Esophagus muscularis mucosa (tissue), 4 donors: ENCODE data around the gene PPP2R3A. TPM values are rescaled to one million over a fixed set of nuclear protein-coding genes. Genes with fewer than 3 reads are reported as not detected.

ENCODE experiments used
- DNase-seq: peaks from one replicate; pipeline ENCODE4 v3.0.0-alpha.2; 2017; ENCODE audit errors: extremely low spot score
- H3K27ac ChIP-seq, 4 donors: fragments of 200-600 bp; sonication (generic); replicated peaks in 1 of 4; 1 replicate in 3 of 4; 2 replicates in 1 of 4; pipeline ENCODE4 v1.5.1; 2016 to 2019; ENCODE audit warnings: mild to moderate bottlenecking in 1 of 4
- H3K27me3 ChIP-seq, 4 donors: fragments of 200-600 bp; sonication (generic); one replicate each; pipeline versions ENCODE4 v1.5.1 to v1.6.0; 2016 to 2019
- H3K36me3 ChIP-seq, 4 donors: fragments of 200-600 bp; sonication (generic); one replicate each; pipeline ENCODE4 v1.5.1; 2016 to 2019
- H3K4me1 ChIP-seq, 4 donors: fragments of 200-600 bp; sonication (generic); one replicate each; pipeline ENCODE4 v1.5.1; 2016 to 2019
- H3K4me3 ChIP-seq, 4 donors: fragments of 200-600 bp; sonication (generic); 1 replicate in 2 of 4; 2 replicates in 2 of 4; pipeline ENCODE4 v1.5.1; 2016 to 2019; ENCODE audit warnings: mild to moderate bottlenecking in 4 of 4, moderate library complexity in 1 of 4
- H3K9me3 ChIP-seq, 4 donors: fragments of 200-600 bp; sonication (generic); 1 replicate in 3 of 4; 2 replicates in 1 of 4; pipeline ENCODE4 v1.5.1; 2016 to 2019
- EP300 ChIP-seq: sonication (generic); formaldehyde crosslinking; IDR thresholded peaks from one replicate; pipeline ENCODE4 v1.6.1; 2017; ENCODE audit warnings: antibody characterized with exemption
- POLR2A ChIP-seq: fragments of 450-650 bp; IDR thresholded peaks from one replicate; pipeline ENCODE4 v1.6.1; 2017; ENCODE audit warnings: antibody characterized with exemption, moderate library complexity, mild to moderate bottlenecking, low read depth
- POLR2AphosphoS5 ChIP-seq, 2 donors: sonication (generic); formaldehyde crosslinking; IDR thresholded peaks; one replicate each; pipeline ENCODE4 v1.6.1; 2017; ENCODE audit warnings: antibody characterized with exemption in 2 of 2
- WGBS: methylation state at CpG from one replicate; pipeline ENCODE4 v1.1.5; 2018; 5-methylcytosine and 5-hydroxymethylcytosine counted together
- intact Hi-C: fragments of 100-400 bp; cut with DNase I; formaldehyde crosslinking; loops from one replicate; pipeline ENCODE4 v1.15.1; 2023
- total RNA-seq, 4 donors: library from RNA; depleted of rRNA; stranded (reverse); fragments of >200 nt; gene quantifications; one replicate each; pipeline versions ENCODE4 v1.1.0 to v1.2.1, GENCODE V29; 2016
- TF ChIP-seq, protein P1 (sequence below), 3 experiments: fragments of 200-600 bp in 2 of 3; fragments of 450-650 bp in 1 of 3; sonication (generic) in 2 of 3; IDR thresholded peaks; one replicate each; pipeline ENCODE4 v1.5.1; 2017 to 2019; ENCODE audit warnings: antibody characterized with exemption in 3 of 3, mild to moderate bottlenecking in 2 of 3, moderate library complexity in 1 of 3

The PPP2R3A gene
- total RNA-seq, 4 donors from 2014 or later = 19.4 to 28.9 (median 26.3) TPM

- Histone ChIP-seq H3K36me3 (peaks cover 0 to 8% (median 0%) of the 10 kb centered on the region in 4 donors), H3K4me1 (peaks cover 26 to 36% (median 28%) of the 10 kb centered on the region in 4 donors), H3K4me3 (no peak overlapping the region), H3K27ac (peak overlapping the region; percentile 68 to 82 (median 77)), H3K9me3 (no peaks in the 10 kb centered on the region), H3K27me3 (no peaks in the 10 kb centered on the region)
- 25% methylated on average over 9 of the region's 9 CpGs for WGBS
- intact Hi-C loops = no loop called here
- TF ChIP-seq, protein P1, sequence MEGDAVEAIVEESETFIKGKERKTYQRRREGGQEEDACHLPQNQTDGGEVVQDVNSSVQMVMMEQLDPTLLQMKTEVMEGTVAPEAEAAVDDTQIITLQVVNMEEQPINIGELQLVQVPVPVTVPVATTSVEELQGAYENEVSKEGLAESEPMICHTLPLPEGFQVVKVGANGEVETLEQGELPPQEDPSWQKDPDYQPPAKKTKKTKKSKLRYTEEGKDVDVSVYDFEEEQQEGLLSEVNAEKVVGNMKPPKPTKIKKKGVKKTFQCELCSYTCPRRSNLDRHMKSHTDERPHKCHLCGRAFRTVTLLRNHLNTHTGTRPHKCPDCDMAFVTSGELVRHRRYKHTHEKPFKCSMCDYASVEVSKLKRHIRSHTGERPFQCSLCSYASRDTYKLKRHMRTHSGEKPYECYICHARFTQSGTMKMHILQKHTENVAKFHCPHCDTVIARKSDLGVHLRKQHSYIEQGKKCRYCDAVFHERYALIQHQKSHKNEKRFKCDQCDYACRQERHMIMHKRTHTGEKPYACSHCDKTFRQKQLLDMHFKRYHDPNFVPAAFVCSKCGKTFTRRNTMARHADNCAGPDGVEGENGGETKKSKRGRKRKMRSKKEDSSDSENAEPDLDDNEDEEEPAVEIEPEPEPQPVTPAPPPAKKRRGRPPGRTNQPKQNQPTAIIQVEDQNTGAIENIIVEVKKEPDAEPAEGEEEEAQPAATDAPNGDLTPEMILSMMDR (IDR thresholded peaks at IDR 0.05) = peak in 1 of 3 experiments; percentile 27
- TF ChIP-seq POLR2AphosphoS5 (IDR thresholded peaks at IDR 0.05) = peak in 1 of 2 donors; percentile 20
- TF ChIP-seq POLR2A = no peak
- no peak for DNase-seq
Measured at GRCh38 chr3:136070953-136071949, 105.7 kb downstream of the PPP2R3A start.

GRCh38 chr3:136074546-136075170, 109.1 kb downstream of the PPP2R3A start:
- Histone ChIP-seq H3K27ac (no peak overlapping the region), H3K4me1 (peaks cover 26 to 35% (median 28%) of the 10 kb centered on the region in 4 donors), H3K36me3 (peaks cover 0 to 7% (median 0%) of the 10 kb centered on the region in 4 donors), H3K9me3 (no peaks in the 10 kb centered on the region), H3K4me3 (no peak overlapping the region), H3K27me3 (no peaks in the 10 kb centered on the region)
- TF ChIP-seq POLR2A (no peak), EP300 (no peak), POLR2AphosphoS5 (IDR thresholded peaks at IDR 0.05) (no peak)
- TF ChIP-seq, protein P1 (IDR thresholded peaks at IDR 0.05) = no peak
- DNase-seq = no peak
- intact Hi-C loops = loop anchor here (1.0 to 5.0 kb wide), 4 partner anchors 118 to 938 kb away; partner anchors contain the start of gene STAG1
- WGBS = 90% methylated on average over 1 of the region's 1 CpG

DNA sequence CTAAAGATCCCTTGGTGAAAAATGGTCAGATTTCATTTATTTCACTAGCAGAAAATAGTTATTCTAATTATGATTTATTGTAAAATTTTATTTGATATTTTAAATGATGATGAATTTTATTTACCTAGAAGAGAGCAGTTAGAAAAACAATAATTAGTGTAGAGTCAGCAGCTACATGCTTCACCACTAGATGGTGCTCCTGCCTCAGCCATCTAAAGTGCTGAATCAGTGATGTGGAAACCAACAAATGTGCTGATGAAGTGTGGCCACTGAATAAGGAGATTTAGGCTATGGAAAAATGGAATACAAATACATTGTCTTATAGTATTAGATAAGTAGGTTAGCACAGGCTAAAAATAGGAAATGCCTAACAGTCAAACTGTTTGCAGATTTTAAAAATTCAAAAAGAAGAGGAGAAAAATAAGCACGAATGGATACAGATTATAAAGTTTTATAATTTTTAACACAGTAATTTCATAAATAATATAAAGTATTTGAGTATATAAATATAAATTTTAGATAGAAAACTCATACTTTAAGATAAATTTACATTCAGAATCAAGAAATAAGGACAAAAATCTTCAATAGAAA, 109.8 kb downstream of the PPP2R3A start:
- 83% methylated on average over 1 of the region's 1 CpG for WGBS

DNA sequence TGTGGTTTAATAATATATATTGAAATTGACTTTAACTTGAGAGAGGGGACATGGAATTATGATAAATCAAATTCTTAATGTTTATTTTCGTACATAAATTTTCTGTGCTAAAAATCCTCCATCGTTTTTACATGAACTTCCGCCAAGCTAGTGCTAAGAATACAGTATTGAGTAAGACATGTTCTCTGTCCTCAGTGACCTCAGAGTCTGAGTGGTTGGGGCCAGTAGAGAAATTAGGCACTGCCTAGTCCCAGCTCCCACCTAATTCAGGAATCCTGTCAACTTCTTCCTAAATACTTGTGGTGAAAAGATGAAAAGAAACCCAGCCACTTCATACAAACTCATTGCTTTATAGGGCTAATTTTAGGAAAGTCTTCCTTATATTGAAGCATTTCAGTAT, 110.3 kb downstream of the PPP2R3A start:
- WGBS = 44% methylated on average over 3 of the region's 3 CpGs
- Histone ChIP-seq H3K36me3 (peaks cover 0 to 18% (median under 1%) of the 10 kb centered on the region in 4 donors), H3K4me1 (peaks cover 15 to 24% (median 18%) of the 10 kb centered on the region in 4 donors)

More for the DNA sequence above, 109.8 kb downstream of the PPP2R3A start:
- H3K27me3 ChIP-seq = no peaks in the 10 kb centered on the region
- TF ChIP-seq EP300 (no peak), POLR2AphosphoS5 (IDR thresholded peaks at IDR 0.05) (peak in 1 of 2 donors; percentile 47)
- TF ChIP-seq, protein P1 (IDR thresholded peaks at IDR 0.05) = peak in 2 of 3 experiments; percentile 90 to 94
- peaks cover 0 to 14% (median 0%) of the 10 kb centered on the region in 4 donors for H3K36me3 ChIP-seq
- no peak overlapping the region for H3K27ac ChIP-seq
- no peak for DNase-seq
- peaks cover 20 to 29% (median 22%) of the 10 kb centered on the region in 4 donors for H3K4me1 ChIP-seq
- intact Hi-C loops = loop anchor here (1.0 to 5.0 kb wide), 4 partner anchors 117 to 937 kb away; partner anchors contain the start of gene STAG1
- no peak overlapping the region for H3K4me3 ChIP-seq
- H3K9me3 ChIP-seq = no peaks in the 10 kb centered on the region

More for the DNA sequence above, 110.3 kb downstream of the PPP2R3A start:
- TF ChIP-seq POLR2AphosphoS5 (IDR thresholded peaks at IDR 0.05) = no peak
- TF ChIP-seq, protein P1 (IDR thresholded peaks at IDR 0.05) = no peak
- intact Hi-C loops = loop anchor here (1.0 to 5.0 kb wide), 4 partner anchors 116 to 936 kb away; partner anchors contain the start of gene STAG1
- Histone ChIP-seq H3K27me3 (no peaks in the 10 kb centered on the region), H3K9me3 (no peaks in the 10 kb centered on the region), H3K27ac (no peak overlapping the region), H3K4me3 (no peak overlapping the region)
- no peak for DNase-seq
